Testis (tissue), 2 donors: ENCODE results near the gene THTPA.

ENCODE experiments used
- CTCF ChIP-seq, 3 experiments: fragments of 450-650 bp in 2 of 3; fragments of 200-600 bp in 1 of 3; sonication (generic) in 1 of 3; IDR thresholded peaks; one replicate each; pipeline ENCODE4 v1.5.1; 2016 to 2019; ENCODE audit warnings: antibody characterized with exemption in 3 of 3, mild to moderate bottlenecking in 2 of 3, moderate library complexity in 1 of 3
- POLR2A ChIP-seq: fragments of 450-650 bp; IDR thresholded peaks from one replicate; pipeline ENCODE4 v1.6.1; 2017; ENCODE audit warnings: antibody characterized with exemption, mild to moderate bottlenecking, moderate library complexity

GRCh38 chr14:23523229-23524016 is 32.6 kb upstream of the THTPA start:
- TF ChIP-seq CTCF (IDR thresholded peaks at IDR 0.05) (no peak), POLR2A (no peak)
